Measurements from ENCODE around the gene USP32. TPM values are rescaled to one million over a fixed set of nuclear protein-coding genes. Genes with fewer than 3 reads are reported as not detected.

The USP32 gene
- total RNA-seq, 6 experiments from 2014 or later, result 24.8 to 44.2 (median 33.5) TPM

DNA sequence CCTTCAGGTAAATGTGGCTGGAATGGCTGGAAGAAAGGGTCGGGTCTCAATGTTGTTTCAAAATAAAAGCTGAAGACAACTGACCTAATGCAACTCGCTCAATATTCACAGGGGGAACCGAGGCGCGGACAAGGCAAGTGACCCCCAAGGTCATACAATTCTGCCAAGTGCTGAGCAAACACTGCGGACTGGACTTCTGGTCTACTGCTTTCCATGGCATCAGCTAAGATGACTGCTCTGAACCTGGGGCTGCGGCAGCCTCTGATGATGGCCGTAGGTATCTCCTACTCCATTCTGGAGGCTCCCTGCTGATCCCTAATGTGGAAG lies 220.2 kb downstream of the USP32 start:
- DNase-seq, result no peak
- Histone ChIP-seq H3K27ac (no peak overlapping the region), H3K4me3 (no peak overlapping the region), H3K4me1 (peaks cover 0 to 47% (median 0%) of the 10 kb centered on the region in 4 donors), H3K9me3 (no peaks in the 10 kb centered on the region), H3K36me3 (no peaks in the 10 kb centered on the region), H3K27me3 (no peaks in the 10 kb centered on the region)
- intact Hi-C loops (cut with DNase I), result no loop called here
- 19% methylated on average over 5 of the region's 8 CpGs for WGBS (ENCODE audit: insufficient coverage, low coverage, low lambda C conversion rate, missing lambda C conversion rate)
- peak in 1 of 4 donors; percentile 39 for ATAC-seq
- no peak for TF ChIP-seq POLR2A (IDR thresholded peaks at IDR 0.05)
- TF ChIP-seq, protein P1, sequence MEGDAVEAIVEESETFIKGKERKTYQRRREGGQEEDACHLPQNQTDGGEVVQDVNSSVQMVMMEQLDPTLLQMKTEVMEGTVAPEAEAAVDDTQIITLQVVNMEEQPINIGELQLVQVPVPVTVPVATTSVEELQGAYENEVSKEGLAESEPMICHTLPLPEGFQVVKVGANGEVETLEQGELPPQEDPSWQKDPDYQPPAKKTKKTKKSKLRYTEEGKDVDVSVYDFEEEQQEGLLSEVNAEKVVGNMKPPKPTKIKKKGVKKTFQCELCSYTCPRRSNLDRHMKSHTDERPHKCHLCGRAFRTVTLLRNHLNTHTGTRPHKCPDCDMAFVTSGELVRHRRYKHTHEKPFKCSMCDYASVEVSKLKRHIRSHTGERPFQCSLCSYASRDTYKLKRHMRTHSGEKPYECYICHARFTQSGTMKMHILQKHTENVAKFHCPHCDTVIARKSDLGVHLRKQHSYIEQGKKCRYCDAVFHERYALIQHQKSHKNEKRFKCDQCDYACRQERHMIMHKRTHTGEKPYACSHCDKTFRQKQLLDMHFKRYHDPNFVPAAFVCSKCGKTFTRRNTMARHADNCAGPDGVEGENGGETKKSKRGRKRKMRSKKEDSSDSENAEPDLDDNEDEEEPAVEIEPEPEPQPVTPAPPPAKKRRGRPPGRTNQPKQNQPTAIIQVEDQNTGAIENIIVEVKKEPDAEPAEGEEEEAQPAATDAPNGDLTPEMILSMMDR (IDR thresholded peaks at IDR 0.05), result no peak

DNA sequence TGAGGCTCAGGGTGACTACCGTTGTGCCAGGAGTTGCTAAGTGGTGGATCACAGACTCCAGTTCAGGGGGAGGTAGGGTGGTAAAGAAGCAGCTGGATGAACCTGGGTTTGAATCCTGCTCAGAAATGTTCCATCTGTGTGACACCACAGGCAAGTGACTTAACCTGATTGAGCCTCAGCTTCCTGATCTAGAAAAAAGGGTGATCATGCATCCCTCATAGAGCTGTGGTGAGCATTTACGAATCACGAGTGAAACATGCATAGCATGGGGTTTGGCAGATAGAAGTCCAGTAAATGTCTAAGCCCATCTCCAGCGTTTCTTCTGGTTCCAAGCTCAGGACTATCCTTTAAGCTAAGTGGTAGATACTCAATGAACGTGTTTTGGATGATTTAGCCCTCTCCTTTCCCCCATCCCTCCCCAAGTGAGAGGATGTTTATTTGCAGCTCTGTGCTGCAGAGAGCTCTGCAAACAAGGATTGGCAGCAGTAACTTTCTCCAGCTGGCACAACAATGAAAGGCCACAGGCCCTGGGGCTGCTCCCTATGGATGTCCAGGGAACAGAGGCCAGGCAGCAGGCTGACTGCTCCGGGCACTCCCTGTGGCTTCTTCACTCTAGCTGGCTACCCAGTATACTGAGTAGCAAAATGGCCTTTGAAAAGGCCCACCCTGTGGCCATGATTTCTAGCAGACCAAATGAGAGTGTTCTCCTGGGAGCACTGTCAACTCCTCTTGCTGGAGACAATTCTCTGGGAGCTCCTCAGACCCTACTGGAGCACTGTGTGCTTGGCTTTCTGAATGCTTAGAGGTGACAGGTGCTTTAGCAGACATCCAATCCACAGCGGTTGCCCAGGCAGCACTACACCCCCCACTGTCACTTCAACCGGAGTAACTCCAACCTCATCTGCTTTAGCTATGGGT lies 220.8 kb downstream of the USP32 start:
- 63% methylated on average over 7 of the region's 8 CpGs for WGBS (ENCODE audit: insufficient coverage, low coverage, low lambda C conversion rate, missing lambda C conversion rate)
- intact Hi-C loops (cut with DNase I), result no loop called here
- DNase-seq, result no peak
- no peaks in the 10 kb centered on the region for H3K36me3 ChIP-seq
- ATAC-seq, result peak; percentile 23 to 75 (median 42)
- H3K27ac ChIP-seq, result no peak overlapping the region
- peaks cover 0 to 47% (median 0%) of the 10 kb centered on the region in 4 donors for H3K4me1 ChIP-seq
- TF ChIP-seq, protein P1 (IDR thresholded peaks at IDR 0.05), result no peak
- no peak for TF ChIP-seq POLR2A (IDR thresholded peaks at IDR 0.05)
- no peak overlapping the region for H3K4me3 ChIP-seq
- no peaks in the 10 kb centered on the region for H3K27me3 ChIP-seq
- H3K9me3 ChIP-seq, result no peaks in the 10 kb centered on the region

DNA sequence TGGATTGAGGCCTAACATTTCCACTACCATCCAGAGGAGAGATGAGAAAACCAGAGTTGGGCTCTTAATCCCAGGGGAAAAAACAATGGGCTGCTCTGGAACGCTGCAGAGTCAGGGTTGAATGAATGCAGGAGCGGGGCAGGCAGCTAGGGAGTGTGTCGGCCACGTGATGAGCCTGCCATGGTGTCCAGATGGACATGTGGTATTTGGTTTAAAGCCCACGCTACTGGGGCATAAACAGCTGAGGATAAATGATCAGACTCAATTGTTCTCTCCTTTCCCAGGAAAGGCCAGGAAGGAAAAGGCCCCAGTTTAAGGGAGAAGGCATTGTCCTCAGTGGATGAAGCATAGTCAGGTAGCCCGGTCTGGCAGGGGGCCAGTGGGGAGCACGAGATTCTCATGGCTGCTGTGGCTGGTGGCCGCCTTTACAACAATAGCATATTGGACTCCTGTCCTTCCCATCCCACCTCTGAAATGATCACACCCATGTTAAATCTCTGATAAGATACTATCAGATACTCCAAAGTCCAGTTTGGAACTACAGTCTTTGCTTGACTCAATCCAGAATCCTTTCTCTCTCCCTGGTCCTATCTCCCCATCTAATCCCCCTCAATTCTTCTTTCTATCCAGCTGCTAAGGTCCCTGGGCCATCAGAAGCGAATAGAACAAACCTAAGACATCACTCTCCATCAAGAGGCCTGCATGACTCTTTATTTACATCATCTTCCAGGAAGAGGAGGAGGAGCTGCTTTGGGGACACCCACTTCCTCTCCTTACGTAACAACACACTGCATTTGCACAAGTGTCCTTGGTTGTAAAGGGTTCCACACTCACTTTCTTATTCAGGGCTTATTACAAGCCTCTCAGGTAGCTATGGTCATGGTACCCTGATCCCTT lies 221.8 kb downstream of the USP32 start:
- TF ChIP-seq POLR2A (IDR thresholded peaks at IDR 0.05), result no peak
- TF ChIP-seq, protein P1 (IDR thresholded peaks at IDR 0.05), result no peak
- no peaks in the 10 kb centered on the region for H3K36me3 ChIP-seq
- DNase-seq, result no peak
- ATAC-seq, result peak in 3 of 4 donors; percentile 22 to 43 (median 27)
- WGBS (ENCODE audit: insufficient coverage, low coverage, low lambda C conversion rate, missing lambda C conversion rate), result 60% methylated on average over 9 of the region's 10 CpGs
- H3K4me3 ChIP-seq, result no peak overlapping the region
- H3K27me3 ChIP-seq, result no peaks in the 10 kb centered on the region
- intact Hi-C loops (cut with DNase I), result no loop called here
- H3K27ac ChIP-seq, result no peak overlapping the region
- H3K9me3 ChIP-seq, result no peaks in the 10 kb centered on the region
- H3K4me1 ChIP-seq, result peaks cover 0 to 47% (median 0%) of the 10 kb centered on the region in 4 donors

DNA sequence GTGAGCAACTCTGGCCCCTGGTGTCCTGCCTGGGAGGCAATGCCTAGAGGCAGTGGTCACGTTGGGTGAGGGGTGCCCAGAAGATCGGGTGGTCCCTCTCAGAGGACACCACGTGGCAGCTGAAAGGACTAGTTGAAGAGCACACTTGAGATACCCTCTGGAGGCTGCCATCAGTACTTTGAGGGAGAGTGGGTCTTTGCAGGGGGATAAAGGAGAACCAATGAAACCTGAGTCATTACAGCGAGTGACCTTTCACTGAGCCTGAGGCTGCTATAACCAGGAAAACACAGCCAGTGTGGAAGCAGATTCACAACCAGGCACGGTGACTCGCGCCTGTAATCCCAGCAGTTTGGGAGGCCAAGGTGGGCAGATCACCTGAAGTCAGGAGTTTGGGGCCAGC lies 223.3 kb downstream of the USP32 start:
- DNase-seq (peak in 1 of 3 donors; percentile 40), ATAC-seq (no peak)
- Histone ChIP-seq H3K27me3 (no peaks in the 10 kb centered on the region), H3K4me1 (peaks cover 0 to 38% (median 0%) of the 10 kb centered on the region in 4 donors), H3K4me3 (no peak overlapping the region), H3K9me3 (no peaks in the 10 kb centered on the region), H3K36me3 (no peaks in the 10 kb centered on the region), H3K27ac (no peak overlapping the region)
- WGBS (ENCODE audit: insufficient coverage, low coverage, low lambda C conversion rate, missing lambda C conversion rate), result 20% methylated on average over 2 of the region's 7 CpGs
- TF ChIP-seq, protein P1 (IDR thresholded peaks at IDR 0.05), result no peak
- TF ChIP-seq POLR2A (IDR thresholded peaks at IDR 0.05), result no peak
- intact Hi-C loops (cut with DNase I), result no loop called here

All from right lobe of liver (tissue), 6 donors.